Body of pancreas (tissue), 4 donors: Measurements from ENCODE around the gene PRDX6.

Experiments used
- CTCF ChIP-seq, 7 experiments: fragments of 450-650 bp in 4 of 7; fragments of 200-600 bp in 3 of 7; sonication (generic) in 3 of 7; IDR thresholded peaks; one replicate each; pipeline ENCODE4 v1.5.1; 2016 to 2019; ENCODE audit warnings: antibody characterized with exemption in 7 of 7
- POLR2A ChIP-seq, 3 donors: fragments of 450-650 bp; IDR thresholded peaks; one replicate each; pipeline ENCODE4 v1.6.1; 2016; ENCODE audit warnings: antibody characterized with exemption in 3 of 3, mild to moderate bottlenecking in 2 of 3

- TF ChIP-seq POLR2A (IDR thresholded peaks at IDR 0.05) (no peak), CTCF (IDR thresholded peaks at IDR 0.05) (no peak)
Observed at GRCh38 chr1:173525926-173526325, 48.8 kb downstream of the PRDX6 start.
